HG03558 (cell line): ENCODE results near the gene THSD8.
"Not testable (repeated sequence)": the region's sequence is repeated elsewhere in the genome, so short reads cannot be mapped to it uniquely, and the experiment has no call there.

Experiments used
- ATAC-seq: cut with Tn5 transposase; IDR thresholded peaks from one replicate; pipeline ENCODE4 v1.9.1; 2021; ENCODE audit warnings: moderate number of reproducible peaks; ENCODE audit not compliant: unreplicated experiment; ENCODE audit errors: extremely low read depth

THSD8 gene

DNA sequence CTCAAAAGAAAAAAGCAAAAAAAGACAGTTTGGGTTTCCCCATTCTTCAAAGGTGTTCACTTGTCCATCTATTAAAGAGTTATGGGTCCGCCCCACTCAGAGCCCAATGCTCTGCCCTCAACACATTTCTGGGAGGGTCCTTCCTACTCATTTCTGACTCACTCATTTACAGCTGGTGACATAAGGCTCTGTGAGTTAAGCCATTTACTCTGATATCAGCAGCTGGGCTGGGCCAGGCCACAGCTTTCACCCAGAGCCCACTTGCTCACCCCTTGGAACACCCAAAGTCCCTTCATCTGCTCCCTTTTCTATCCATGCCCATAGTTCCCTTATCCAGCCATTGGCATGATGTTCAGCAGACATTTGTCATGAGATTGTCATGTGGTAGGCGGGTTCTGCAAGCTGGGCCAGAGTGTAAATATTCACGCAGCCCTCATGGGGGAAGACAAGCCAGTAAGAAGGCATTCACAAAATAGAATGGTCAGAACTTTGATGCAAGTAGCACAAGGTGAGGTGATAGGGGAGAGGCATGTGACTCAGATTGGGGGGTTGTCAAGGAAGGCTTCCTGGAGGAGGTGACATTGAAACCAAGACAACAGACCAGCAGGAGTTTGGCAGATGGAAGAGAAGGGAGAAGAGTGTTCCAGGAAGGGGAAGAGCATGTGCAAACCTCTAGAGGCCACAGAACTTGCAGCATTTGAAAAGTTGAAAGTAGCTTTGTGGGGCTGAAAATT is 42.3 kb downstream of the THSD8 start:
- no peak for ATAC-seq

DNA sequence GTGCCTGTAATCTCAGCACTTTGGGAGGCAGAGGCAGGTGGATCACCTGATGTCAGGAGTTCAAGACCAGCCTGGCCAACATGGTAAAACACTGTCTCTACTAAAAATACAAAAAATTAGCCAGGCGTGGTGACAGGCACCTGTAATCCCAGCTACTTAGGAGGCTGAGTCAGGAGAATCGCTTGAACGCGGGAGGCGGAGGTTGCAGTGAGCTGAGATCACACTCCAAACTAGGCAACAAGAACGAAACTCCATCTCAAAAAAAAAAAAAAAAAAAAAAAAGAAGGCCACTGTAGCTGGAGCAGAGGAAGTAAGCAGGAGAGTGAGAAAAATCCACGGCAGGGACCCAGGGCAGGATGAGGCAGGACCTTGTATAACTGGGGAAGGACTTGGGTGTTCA is 44.7 kb downstream of the THSD8 start:
- ATAC-seq, result not testable (repeated sequence)

DNA sequence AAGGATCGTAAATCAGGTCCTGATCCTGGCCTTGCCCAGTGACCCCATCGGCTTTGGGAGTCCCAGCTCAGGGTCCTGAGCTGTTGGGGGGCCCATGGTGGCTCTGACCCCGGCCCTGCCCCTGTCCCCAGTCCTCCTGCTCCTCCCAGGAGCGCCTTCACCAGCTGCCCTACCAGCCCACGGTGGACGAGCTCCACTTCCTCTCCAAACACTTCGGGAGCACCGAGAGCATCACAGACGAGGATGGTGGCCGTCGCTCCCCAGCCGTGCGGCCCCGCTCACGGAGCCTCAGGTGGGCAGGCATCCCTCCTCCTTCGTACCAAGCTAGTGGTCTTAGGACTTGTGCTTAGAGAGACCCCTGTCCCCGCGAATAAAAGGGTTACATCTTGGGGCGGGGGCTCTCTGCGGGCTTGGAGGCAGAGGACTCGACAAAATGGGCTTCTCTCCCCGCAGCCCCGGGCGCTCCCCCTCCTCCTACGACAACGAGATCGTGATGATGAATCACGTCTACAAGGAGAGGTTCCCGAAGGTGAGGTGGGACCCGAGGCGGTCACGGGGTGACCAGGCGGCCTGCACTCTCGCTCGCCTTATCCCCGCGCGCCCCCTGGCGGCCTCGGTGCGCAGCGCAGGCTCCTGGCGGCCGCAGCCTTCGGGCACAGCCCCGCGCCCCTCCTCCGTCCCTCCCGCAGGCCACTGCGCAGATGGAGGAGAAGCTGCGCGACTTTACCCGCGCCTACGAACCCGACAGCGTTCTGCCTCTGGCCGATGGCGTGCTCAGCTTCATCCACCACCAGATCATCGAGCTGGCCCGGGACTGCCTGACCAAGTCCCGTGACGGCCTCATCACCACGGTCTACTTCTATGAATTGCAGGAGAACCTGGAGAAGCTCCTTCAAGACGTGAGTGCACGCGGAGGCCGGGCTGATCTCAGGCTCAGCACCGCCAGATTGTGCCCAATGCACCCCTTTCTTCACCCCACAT is 45.6 kb downstream of the THSD8 start:
- no peak for ATAC-seq
